ENCODE data around the gene RHOBTB3. TPM values are rescaled to one million over a fixed set of nuclear protein-coding genes. Genes with fewer than 3 reads are reported as not detected.

Gene RHOBTB3
- total RNA-seq, 1 experiment from 2014 or later = 6.8 TPM

- Histone ChIP-seq H2BK12ac (ENCODE audit: insufficient read length, low read depth, low read length) (no peak overlapping the region), H3K27me3 (ENCODE audit: insufficient read depth, low read length) (no peaks in the 10 kb centered on the region), H2BK120ac (ENCODE audit: low read depth, low read length, poor library complexity, severe bottlenecking) (no peak overlapping the region), H3K4ac (ENCODE audit: low read depth, low read length) (no peak overlapping the region), H3K23ac (ENCODE audit: insufficient read length, low read depth, low read length) (no peak overlapping the region), H3K79me2 (ENCODE audit: insufficient read depth, low read length) (no peaks in the 10 kb centered on the region), H2BK5ac (ENCODE audit: insufficient read length, low read length) (no peak overlapping the region), H3K9ac (ENCODE audit: extremely low read depth, insufficient read length, low read length) (no peak overlapping the region), H2AFZ (ENCODE audit: low read length) (no peak overlapping the region), H3K56ac (ENCODE audit: insufficient read length, low read depth, low read length) (no peak overlapping the region), H3K9me3 (ENCODE audit: control insufficient read depth, low read depth, low read length) (no peaks in the 10 kb centered on the region), H3K4me2 (ENCODE audit: insufficient read depth, insufficient read length, low read length) (no peak overlapping the region), H2BK15ac (ENCODE audit: low read depth, low read length) (no peak overlapping the region), H3K27ac (ENCODE audit: insufficient read length, low read depth, low read length) (no peak overlapping the region), H3K14ac (ENCODE audit: insufficient read depth, low read length) (no peak overlapping the region), H4K91ac (ENCODE audit: insufficient read length, low read depth, low read length) (no peak overlapping the region), H4K5ac (ENCODE audit: insufficient read length, low read depth, low read length) (no peak overlapping the region), H2BK20ac (ENCODE audit: low read depth, low read length, poor library complexity, severe bottlenecking) (no peak overlapping the region), H3K18ac (ENCODE audit: insufficient read length, low read depth, low read length) (no peak overlapping the region), H3K79me1 (ENCODE audit: insufficient read depth, low read depth, low read length, poor library complexity, severe bottlenecking) (no peaks in the 10 kb centered on the region), H4K20me1 (ENCODE audit: control insufficient read depth, insufficient read depth, insufficient read length) (no peaks in the 10 kb centered on the region), H3K23me2 (ENCODE audit: insufficient read length, low read depth, low read length, poor library complexity, severe bottlenecking) (no peaks in the 10 kb centered on the region), H3T11ph (ENCODE audit: low read length) (no peak overlapping the region), H3K4me1 (ENCODE audit: insufficient read depth, low read length) (no peaks in the 10 kb centered on the region), H2AK5ac (ENCODE audit: insufficient read length, low read length) (no peak overlapping the region), H4K8ac (replicated peaks; ENCODE audit: insufficient read length, low read depth, low read length) (no peak overlapping the region)
- TF ChIP-seq CTCF (conservative IDR thresholded peaks at IDR 0.05) = no peak
- Mint-ChIP-seq H3K36me3 (ENCODE audit: insufficient read depth in 1 of 3, low read depth in 3 of 3) (no peaks in the 10 kb centered on the region), H3K9me3 (no peaks in the 10 kb centered on the region), H3K4me1 (peaks cover 7 to 8% of the 10 kb centered on the region in 2 experiments), H3K4me3 (no peak overlapping the region), H3K27ac (no peak overlapping the region), H3K27me3 (ENCODE audit: low read depth) (peaks cover 6% of the 10 kb centered on the region; the same call in 1 of the 2 replicates)
- WGBS (ENCODE audit: extremely low coverage, insufficient read length, low lambda C conversion rate) = no CpG with 5 or more reads among the region's 5 CpGs
- no peak for DNase-seq
Measured at GRCh38 chr5:95837492-95837891, 106.4 kb downstream of the RHOBTB3 start.
